NCI-H526 (cell line): ENCODE data around the gene GCNT4.
"Not testable (repeated sequence)": the region's sequence is repeated elsewhere in the genome, so short reads cannot be mapped to it uniquely, and the experiment has no call there.

Source experiments
- DNase-seq, 2 experiments: peaks; one replicate each; lab custom pipeline; 2025; lab: John Stamatoyannopoulos, UW

The GCNT4 gene

GRCh38 chr5:75052192-75053053 lies at the start of gene GCNT4:
Gene GCNT4, minus strand, starts transcription at chr5:75052558. Its CDS starts 22,521 bp downstream, at chr5:75030037.
- DNase-seq: peak in 1 of 2 experiments; percentile 24

- not testable (repeated sequence) for DNase-seq
Measured at GRCh38 chr5:75095956-75096355, 43.6 kb upstream of the GCNT4 start.

GRCh38 chr5:75091597-75091996 lies 39.2 kb upstream of the GCNT4 start:
- no peak for DNase-seq

GRCh38 chr5:75089662-75090061 lies 37.3 kb upstream of the GCNT4 start:
- DNase-seq: no peak

GRCh38 chr5:75089137-75089536 lies 36.8 kb upstream of the GCNT4 start:
- no peak for DNase-seq

GRCh38 chr5:75088648-75089047 lies 36.3 kb upstream of the GCNT4 start:
- no peak for DNase-seq

- DNase-seq: no peak
Measured at GRCh38 chr5:75081510-75081909, 29.2 kb upstream of the GCNT4 start.

GRCh38 chr5:75079346-75079745 lies 27.0 kb upstream of the GCNT4 start:
- not testable (repeated sequence) for DNase-seq

GRCh38 chr5:75078027-75078426 lies 25.7 kb upstream of the GCNT4 start:
- no peak for DNase-seq

GRCh38 chr5:75072061-75072460 lies 19.7 kb upstream of the GCNT4 start:
- no peak for DNase-seq

GRCh38 chr5:75071100-75071499 lies 18.7 kb upstream of the GCNT4 start:
- DNase-seq: no peak

GRCh38 chr5:75067434-75067833 lies 15.1 kb upstream of the GCNT4 start:
- DNase-seq: no peak

GRCh38 chr5:75062925-75063531 lies 10.7 kb upstream of the GCNT4 start:
- DNase-seq: no peak

- no peak for DNase-seq
Measured at GRCh38 chr5:75059912-75060545, 7.7 kb upstream of the GCNT4 start.

GRCh38 chr5:75058986-75059535 lies 6.7 kb upstream of the GCNT4 start:
- no peak for DNase-seq

- no peak for DNase-seq
Measured at GRCh38 chr5:75057561-75057960, 5.2 kb upstream of the GCNT4 start.

- DNase-seq: no peak
Measured at GRCh38 chr5:75055727-75056144, 3.4 kb upstream of the GCNT4 start.

- no peak for DNase-seq
Measured at GRCh38 chr5:75054134-75054930, 2.0 kb upstream of the GCNT4 start.

GRCh38 chr5:75053304-75054133 lies 1.2 kb upstream of the GCNT4 start:
- DNase-seq: peak in 1 of 2 experiments; percentile 36

- DNase-seq: no peak
Measured at GRCh38 chr5:75053054-75053303, 621 bp upstream of the GCNT4 start.

GRCh38 chr5:75051217-75051751 lies 1.1 kb downstream of the GCNT4 start:
- DNase-seq: no peak
